Stimulated activated naive CD8-positive, alpha-beta T cell treated with anti-CD3 and anti-CD28 coated beads, Interleukin-15, Interleukin-2, amounts not matched to agents 100 ng/mL and 50 ng/mL, for 24 hours (primary cell): Measurements from ENCODE around the gene HPCA.

Experiments
- H3K27ac Mint-ChIP-seq: one replicate; pipeline ENCODE4 v1.8.0; 2021; ENCODE audit warnings: mild to moderate bottlenecking, mixed read lengths
- H3K27me3 Mint-ChIP-seq: one replicate; pipeline ENCODE4 v1.8.0; 2021; ENCODE audit warnings: mixed read lengths
- H3K36me3 Mint-ChIP-seq: one replicate; pipeline ENCODE4 v1.8.0; 2021; ENCODE audit warnings: low read depth, mixed read lengths
- H3K4me1 Mint-ChIP-seq: one replicate; pipeline ENCODE4 v1.8.0; 2021; ENCODE audit warnings: low read depth, mixed read lengths
- H3K4me3 Mint-ChIP-seq: one replicate; pipeline ENCODE4 v1.8.0; 2021; ENCODE audit warnings: mild to moderate bottlenecking, mixed read lengths
- H3K9me3 Mint-ChIP-seq: one replicate; pipeline ENCODE4 v1.8.0; 2021; ENCODE audit warnings: mixed read lengths

Gene HPCA

GRCh38 chr1:32920833-32921232 is 34.5 kb downstream of the HPCA start:
- Mint-ChIP-seq H3K9me3 (no peaks in the 10 kb centered on the region), H3K4me1 (peaks cover 18% of the 10 kb centered on the region), H3K27ac (no peak overlapping the region), H3K27me3 (peaks cover 70% of the 10 kb centered on the region), H3K4me3 (no peak overlapping the region), H3K36me3 (no peaks in the 10 kb centered on the region)

DNA sequence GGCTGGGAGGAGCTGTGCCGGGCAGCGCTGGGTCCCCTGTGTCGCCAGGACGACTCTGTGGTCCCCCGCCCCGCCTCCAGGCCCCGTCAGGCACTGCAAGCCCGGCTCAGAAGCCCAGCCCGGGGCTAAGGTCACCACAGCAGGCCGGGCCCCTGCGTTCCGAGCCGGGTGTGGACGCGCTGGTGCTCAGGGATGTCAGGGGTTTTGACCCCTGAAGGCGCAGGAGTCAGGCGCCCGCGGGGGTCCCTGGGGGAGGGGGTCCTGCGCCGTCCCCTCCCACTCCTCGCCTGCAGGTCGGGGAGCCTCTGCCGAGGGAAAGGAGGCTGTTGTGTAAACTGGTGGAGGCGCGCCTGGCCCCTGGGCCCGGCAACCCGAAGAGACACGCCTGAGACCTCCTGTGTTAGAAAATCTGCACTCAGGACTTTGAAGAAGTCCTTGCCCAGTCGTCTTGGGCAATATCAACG is 38.6 kb downstream of the HPCA start:
- Mint-ChIP-seq H3K4me1 (peaks cover 19% of the 10 kb centered on the region), H3K4me3 (peak overlapping the region; percentile 51), H3K9me3 (no peaks in the 10 kb centered on the region), H3K27ac (no peak overlapping the region), H3K27me3 (peaks cover 66% of the 10 kb centered on the region), H3K36me3 (no peaks in the 10 kb centered on the region)

GRCh38 chr1:32925403-32926162 is 39.3 kb downstream of the HPCA start:
- Mint-ChIP-seq H3K4me3 (peak overlapping the region; percentile 51), H3K27ac (no peak overlapping the region), H3K4me1 (peaks cover 16% of the 10 kb centered on the region), H3K36me3 (no peaks in the 10 kb centered on the region), H3K27me3 (peaks cover 60% of the 10 kb centered on the region), H3K9me3 (no peaks in the 10 kb centered on the region)

DNA sequence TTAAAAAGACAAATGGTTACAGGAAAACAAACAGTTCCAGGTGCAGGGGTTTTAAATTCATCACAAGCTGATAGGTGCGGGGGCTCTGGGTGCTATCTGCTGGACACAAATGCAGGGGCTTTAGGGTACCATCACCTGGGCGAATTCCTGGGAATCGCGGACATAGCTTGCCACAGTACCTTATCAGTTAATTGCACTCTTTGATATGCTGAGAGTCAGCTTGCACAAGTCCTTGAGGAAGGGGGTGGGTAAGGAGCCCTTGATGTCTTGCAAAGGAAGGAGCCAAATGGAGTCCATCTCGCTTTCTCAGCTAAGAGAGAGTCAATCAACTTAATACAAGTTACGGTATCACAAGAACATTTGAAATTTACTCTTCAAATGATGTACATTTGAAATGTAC is 40.3 kb downstream of the HPCA start:
- Mint-ChIP-seq H3K4me3 (no peak overlapping the region), H3K9me3 (no peaks in the 10 kb centered on the region), H3K36me3 (no peaks in the 10 kb centered on the region), H3K27me3 (peaks cover 54% of the 10 kb centered on the region), H3K4me1 (peaks cover 16% of the 10 kb centered on the region), H3K27ac (no peak overlapping the region)

DNA sequence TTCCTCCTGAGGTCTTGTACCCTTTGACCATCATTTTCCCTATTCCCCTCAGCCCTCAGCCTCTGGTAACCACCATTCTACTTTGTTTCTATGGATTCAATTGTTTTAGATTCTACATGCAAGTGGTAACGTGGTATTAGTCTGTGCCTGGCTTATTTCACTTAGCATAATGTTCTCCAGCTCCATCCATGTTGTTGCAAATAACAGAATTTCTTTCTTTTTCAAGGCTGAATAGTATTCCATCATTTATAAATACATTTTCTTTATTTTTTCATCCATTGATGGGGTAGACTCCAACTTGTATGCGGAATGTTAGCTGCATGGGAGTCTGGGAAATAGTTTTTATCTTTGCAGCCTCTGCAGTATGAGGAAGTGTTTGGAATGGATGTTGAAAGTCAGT is 41.1 kb downstream of the HPCA start:
- Mint-ChIP-seq H3K27me3 (peaks cover 49% of the 10 kb centered on the region), H3K9me3 (no peaks in the 10 kb centered on the region), H3K4me3 (no peak overlapping the region), H3K27ac (no peak overlapping the region), H3K36me3 (no peaks in the 10 kb centered on the region), H3K4me1 (peaks cover 16% of the 10 kb centered on the region)

- Mint-ChIP-seq H3K4me3 (no peak overlapping the region), H3K4me1 (peaks cover 16% of the 10 kb centered on the region), H3K9me3 (no peaks in the 10 kb centered on the region), H3K27ac (no peak overlapping the region), H3K36me3 (no peaks in the 10 kb centered on the region), H3K27me3 (peaks cover 40% of the 10 kb centered on the region)
These were observed 42.0 kb downstream of the HPCA start for GRCh38 chr1:32928285-32928684.

DNA sequence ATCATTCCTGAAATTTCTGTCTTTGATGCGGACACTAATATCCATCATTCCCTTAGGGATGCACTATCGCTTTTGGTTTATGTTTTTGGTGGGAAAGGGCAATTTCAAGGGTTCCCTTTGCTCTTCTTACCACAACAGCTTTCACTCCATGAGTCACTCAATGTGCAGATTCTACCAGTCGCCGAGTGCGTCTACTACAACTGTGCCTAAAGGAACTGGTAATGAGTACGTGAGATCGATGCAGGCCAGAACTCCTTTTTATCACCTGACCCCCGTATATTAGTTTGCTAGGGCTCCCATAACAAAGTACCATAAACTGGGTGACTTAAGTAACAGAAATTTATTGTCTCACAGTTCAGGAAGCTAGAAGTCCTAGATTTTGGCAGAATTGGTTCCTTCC is 42.4 kb downstream of the HPCA start:
- peaks cover 16% of the 10 kb centered on the region for H3K4me1 Mint-ChIP-seq

DNA sequence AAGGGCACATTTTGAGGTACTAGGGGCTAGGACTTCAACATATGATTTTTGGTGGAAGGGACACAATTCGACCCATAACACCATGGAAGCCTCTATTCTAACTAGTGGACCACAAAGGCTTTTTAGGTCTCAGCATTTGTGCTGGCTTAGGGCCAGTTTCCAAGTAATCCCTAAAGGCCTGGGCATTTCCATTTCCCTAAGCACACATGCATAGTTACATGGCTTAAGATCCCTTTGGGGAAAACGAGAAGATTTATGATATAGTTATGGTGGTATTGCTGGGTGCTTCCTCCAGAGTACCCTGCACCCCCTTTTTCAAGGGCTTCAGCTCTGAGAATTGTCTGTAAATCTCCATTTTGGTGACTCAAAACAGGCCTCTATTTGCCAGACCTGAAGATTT is 43.1 kb downstream of the HPCA start:
- peaks cover 13% of the 10 kb centered on the region for H3K4me1 Mint-ChIP-seq
- no peak overlapping the region for H3K27ac Mint-ChIP-seq
- H3K27me3 Mint-ChIP-seq = peaks cover 30% of the 10 kb centered on the region
- no peak overlapping the region for H3K4me3 Mint-ChIP-seq
- no peaks in the 10 kb centered on the region for H3K36me3 Mint-ChIP-seq
- H3K9me3 Mint-ChIP-seq = no peaks in the 10 kb centered on the region

More for the DNA sequence above, 42.4 kb downstream of the HPCA start:
- Mint-ChIP-seq H3K36me3 (no peaks in the 10 kb centered on the region), H3K27me3 (peaks cover 36% of the 10 kb centered on the region), H3K9me3 (no peaks in the 10 kb centered on the region), H3K4me3 (no peak overlapping the region), H3K27ac (no peak overlapping the region)

- Mint-ChIP-seq H3K27ac (no peak overlapping the region), H3K9me3 (no peaks in the 10 kb centered on the region), H3K27me3 (peaks cover 8% of the 10 kb centered on the region), H3K36me3 (peaks cover 9% of the 10 kb centered on the region), H3K4me1 (no peaks in the 10 kb centered on the region), H3K4me3 (no peak overlapping the region)
These were observed 45.5 kb downstream of the HPCA start for GRCh38 chr1:32931760-32932159.

- Mint-ChIP-seq H3K27me3 (no peaks in the 10 kb centered on the region), H3K4me3 (no peak overlapping the region), H3K36me3 (peaks cover 21% of the 10 kb centered on the region), H3K9me3 (no peaks in the 10 kb centered on the region), H3K4me1 (peaks cover 5% of the 10 kb centered on the region), H3K27ac (no peak overlapping the region)
These were observed 47.5 kb downstream of the HPCA start for GRCh38 chr1:32933742-32934322.

DNA sequence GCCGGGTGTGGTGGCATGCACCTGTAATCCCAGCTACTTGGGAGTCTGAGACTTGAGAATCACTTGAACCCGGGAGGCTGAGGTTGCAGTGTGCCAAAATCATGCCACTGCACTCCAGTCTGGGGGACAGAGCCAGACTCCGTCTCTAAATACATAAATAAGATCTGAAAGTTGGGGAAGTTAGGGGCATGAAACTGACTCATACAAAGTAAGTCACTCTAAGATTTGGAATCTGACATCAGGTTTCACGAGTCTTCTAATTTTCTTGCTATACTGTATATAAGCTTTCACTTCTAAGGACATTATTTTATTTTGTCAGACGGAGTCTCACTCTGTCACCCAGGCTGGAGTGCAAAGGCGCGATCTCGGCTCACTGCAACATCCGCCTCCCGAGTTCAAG is 48.2 kb downstream of the HPCA start:
- Mint-ChIP-seq H3K36me3 (peaks cover 25% of the 10 kb centered on the region), H3K4me3 (no peak overlapping the region), H3K9me3 (no peaks in the 10 kb centered on the region), H3K27ac (no peak overlapping the region), H3K4me1 (peaks cover 9% of the 10 kb centered on the region), H3K27me3 (no peaks in the 10 kb centered on the region)

DNA sequence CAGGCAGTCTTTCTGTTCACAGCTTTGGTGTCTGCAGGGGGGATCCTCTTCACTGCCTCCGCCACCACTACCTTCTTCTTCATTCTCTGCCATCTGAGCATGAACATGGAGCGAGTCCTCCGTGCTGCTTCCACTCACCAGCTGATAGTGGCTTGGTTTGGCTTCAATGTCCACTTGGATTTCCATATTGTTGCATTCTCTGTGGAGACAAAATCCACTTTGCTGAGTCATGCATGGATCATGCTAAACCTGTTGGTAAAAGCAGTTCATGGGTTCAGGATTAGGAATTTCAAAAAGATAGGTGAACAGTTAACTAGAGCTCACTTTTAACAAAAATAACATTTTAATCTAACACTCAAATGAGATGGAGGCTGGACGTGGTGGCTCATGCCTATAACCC is 50.8 kb downstream of the HPCA start:
- peaks cover 21% of the 10 kb centered on the region for H3K4me1 Mint-ChIP-seq
- no peaks in the 10 kb centered on the region for H3K27me3 Mint-ChIP-seq
- H3K4me3 Mint-ChIP-seq = no peak overlapping the region
- H3K9me3 Mint-ChIP-seq = no peaks in the 10 kb centered on the region
- peaks cover 29% of the 10 kb centered on the region for H3K36me3 Mint-ChIP-seq
- peak overlapping the region; percentile 7 for H3K27ac Mint-ChIP-seq

GRCh38 chr1:32939655-32940371 is 53.5 kb downstream of the HPCA start:
- no peak overlapping the region for H3K4me3 Mint-ChIP-seq
- H3K4me1 Mint-ChIP-seq = peaks cover 21% of the 10 kb centered on the region
- H3K27ac Mint-ChIP-seq = peak overlapping the region; percentile 21
- peaks cover 53% of the 10 kb centered on the region for H3K36me3 Mint-ChIP-seq
- H3K9me3 Mint-ChIP-seq = no peaks in the 10 kb centered on the region
- no peaks in the 10 kb centered on the region for H3K27me3 Mint-ChIP-seq

- Mint-ChIP-seq H3K9me3 (no peaks in the 10 kb centered on the region), H3K4me3 (no peak overlapping the region), H3K4me1 (peaks cover 32% of the 10 kb centered on the region), H3K36me3 (peaks cover 66% of the 10 kb centered on the region), H3K27me3 (no peaks in the 10 kb centered on the region), H3K27ac (no peak overlapping the region)
These were observed 57.9 kb downstream of the HPCA start for GRCh38 chr1:32944180-32944579.
